Liver (tissue), 9 donors: ENCODE measurements around the gene ZNF579. TPM values are rescaled to one million over a fixed set of nuclear protein-coding genes. Genes with fewer than 3 reads are reported as not detected.
"Not testable (repeated sequence)": the region's sequence is repeated elsewhere in the genome, so short reads cannot be mapped to it uniquely, and the experiment has no call there.

Experiments
- DNase-seq: peaks from one replicate; pipeline ENCODE4 v3.0.0-alpha.2; 2017; ENCODE audit warnings: low spot score
- H3K27ac ChIP-seq, 2 donors: one replicate each; pipeline ENCODE4 v1.7.0; 2013; ENCODE audit warnings: inconsistent platforms in 2 of 2, low read length in 2 of 2, control low read depth in 1 of 2, low read depth in 1 of 2, mild to moderate bottlenecking in 1 of 2
- H3K27me3 ChIP-seq, 4 donors: one replicate each; pipeline versions ENCODE4 v1.6.1 to v1.7.0; 2013; ENCODE audit warnings: low read length in 3 of 4, inconsistent platforms in 1 of 4, mild to moderate bottlenecking in 1 of 4, moderate library complexity in 1 of 4; ENCODE audit not compliant: control insufficient read depth in 4 of 4, insufficient read depth in 4 of 4
- H3K36me3 ChIP-seq, 4 donors: one replicate each; pipeline versions ENCODE4 v1.6.1 to v1.7.0; 2013; ENCODE audit warnings: low read length in 3 of 4, mild to moderate bottlenecking in 3 of 4, low read depth in 1 of 4, moderate library complexity in 1 of 4; ENCODE audit not compliant: control insufficient read depth in 4 of 4, insufficient read depth in 3 of 4
- H3K4me1 ChIP-seq, 4 donors: one replicate each; pipeline versions ENCODE4 v1.6.1 to v1.7.0; 2013; ENCODE audit warnings: low read length in 3 of 4, mild to moderate bottlenecking in 3 of 4, moderate library complexity in 1 of 4; ENCODE audit not compliant: control insufficient read depth in 4 of 4, insufficient read depth in 4 of 4
- H3K4me3 ChIP-seq, 3 donors: one replicate each; pipeline versions ENCODE4 v1.6.1 to v1.7.0; 2013; ENCODE audit warnings: low read length in 3 of 3, control low read depth in 1 of 3, low read depth in 1 of 3, mild to moderate bottlenecking in 1 of 3
- H3K9ac ChIP-seq, 2 donors: one replicate each; pipeline ENCODE4 v1.7.0; 2013; ENCODE audit warnings: low read length in 2 of 2, mild to moderate bottlenecking in 2 of 2, moderate library complexity in 2 of 2, control low read depth in 1 of 2, low read depth in 1 of 2
- H3K9me3 ChIP-seq, 4 donors: one replicate each; pipeline versions ENCODE4 v1.6.1 to v1.7.0; 2013; ENCODE audit warnings: low read length in 3 of 4; ENCODE audit not compliant: control insufficient read depth in 4 of 4
- FOXA2 ChIP-seq: IDR thresholded peaks from 2 replicates; pipeline ENCODE4 v1.6.1; 2016; ENCODE audit warnings: antibody characterized with exemption
- GABPA ChIP-seq, 2 donors: IDR thresholded peaks in 1 of 2; conservative IDR thresholded peaks in 1 of 2; 2 replicates each; pipeline ENCODE4 v1.6.1; 2016; ENCODE audit warnings: antibody characterized with exemption in 2 of 2, mild to moderate bottlenecking in 1 of 2, moderate library complexity in 1 of 2
- HNF4A ChIP-seq, 2 donors: conservative IDR thresholded peaks; 2 replicates each; pipeline ENCODE4 v1.6.1; 2016; ENCODE audit warnings: antibody characterized with exemption in 2 of 2, mild to moderate bottlenecking in 2 of 2
- RXRA ChIP-seq, 2 donors: IDR thresholded peaks; 2 replicates each; pipeline ENCODE4 v1.6.1; 2017 to 2018; ENCODE audit warnings: antibody characterized with exemption in 2 of 2, mild to moderate bottlenecking in 1 of 2
- SP1 ChIP-seq: IDR thresholded peaks from 2 replicates; pipeline ENCODE4 v1.6.1; 2018; ENCODE audit warnings: antibody characterized with exemption, mild to moderate bottlenecking
- TAF1 ChIP-seq: conservative IDR thresholded peaks from 2 replicates; pipeline ENCODE4 v1.6.1; 2016; ENCODE audit warnings: antibody characterized with exemption, mild to moderate bottlenecking
- YY1 ChIP-seq: IDR thresholded peaks from 2 replicates; pipeline ENCODE4 v1.6.1; 2016; ENCODE audit warnings: antibody characterized with exemption, mild to moderate bottlenecking
- WGBS: extraction: QIAGEN DNeasy Blood & Tissue Kit; methylation state at CpG from one replicate; pipeline ENCODE4 v1.1.7; 2013; 5-methylcytosine and 5-hydroxymethylcytosine counted together
- polyA plus RNA-seq, 2 donors: library from polyadenylated mRNA; stranded (reverse) in 1 of 2; unstranded in 1 of 2; fragments of 200-250 nt in 1 of 2; fragments of >200 nt in 1 of 2; fragmentation: Nextera tagmentation in 1 of 2; extraction: Ambion mirVana in 1 of 2; gene quantifications; one replicate each; pipeline versions ENCODE4 v1.2.1 to v1.2.3, GENCODE V29; 2013 to 2015
- total RNA-seq, 2 donors: library from RNA; depleted of rRNA; stranded (reverse); fragments of >200 nt; gene quantifications; one replicate each; pipeline ENCODE4 v1.2.3, GENCODE V29; 2014
- TF ChIP-seq, protein P1 (sequence below): IDR thresholded peaks from 2 replicates; pipeline ENCODE4 v1.6.1; 2016; ENCODE audit warnings: antibody characterized with exemption, mild to moderate bottlenecking
- TF ChIP-seq, protein P2 (sequence below): IDR thresholded peaks from 2 replicates; pipeline ENCODE4 v1.6.1; 2016; ENCODE audit warnings: antibody characterized with exemption
- donor health status: healthy.
- donor health status: healthy.
- donor health status: healthy.
- donor health status: healthy.
- donor health status: healthy.

ZNF579 gene
- total and polyA plus RNA-seq, 4 donors = 0.92 to 3.3 (median 1.2) TPM

DNA sequence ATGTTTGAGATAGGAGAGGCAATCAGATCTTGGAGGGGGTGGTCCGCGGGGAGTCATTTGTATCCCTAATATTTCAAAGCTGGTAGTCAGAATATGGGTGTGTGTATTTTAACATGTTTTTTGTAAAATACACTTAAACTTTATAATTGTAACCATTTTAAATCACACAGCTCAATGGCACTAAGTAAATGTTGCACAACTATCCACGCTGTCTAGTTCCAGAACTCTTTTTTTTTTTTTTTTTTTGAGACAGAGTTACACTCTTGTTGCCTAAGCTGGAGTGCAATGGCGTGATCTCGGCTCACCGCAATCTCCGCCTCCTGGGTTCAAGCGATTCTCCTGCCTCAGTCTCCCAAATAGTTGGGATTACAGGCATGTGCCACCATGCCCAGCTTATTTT lies 3.2 kb upstream of the ZNF579 start:
- H3K4me1 ChIP-seq = peaks cover 7 to 47% (median 38%) of the 10 kb centered on the region in 4 donors
- not testable (repeated sequence) for H3K27ac ChIP-seq, H3K36me3 ChIP-seq, H3K4me3 ChIP-seq, H3K9me3 ChIP-seq, DNase-seq, H3K27me3 ChIP-seq, H3K9ac ChIP-seq
- TF ChIP-seq HNF4A (conservative IDR thresholded peaks at IDR 0.05) = peak in 1 of 2 donors; percentile 17
- TF ChIP-seq GABPA (IDR thresholded peaks at IDR 0.05 in 1 of 2, conservative IDR thresholded peaks at IDR 0.05 in 1 of 2) = peak in 1 of 2 donors; percentile 19
- TF ChIP-seq, protein P1, sequence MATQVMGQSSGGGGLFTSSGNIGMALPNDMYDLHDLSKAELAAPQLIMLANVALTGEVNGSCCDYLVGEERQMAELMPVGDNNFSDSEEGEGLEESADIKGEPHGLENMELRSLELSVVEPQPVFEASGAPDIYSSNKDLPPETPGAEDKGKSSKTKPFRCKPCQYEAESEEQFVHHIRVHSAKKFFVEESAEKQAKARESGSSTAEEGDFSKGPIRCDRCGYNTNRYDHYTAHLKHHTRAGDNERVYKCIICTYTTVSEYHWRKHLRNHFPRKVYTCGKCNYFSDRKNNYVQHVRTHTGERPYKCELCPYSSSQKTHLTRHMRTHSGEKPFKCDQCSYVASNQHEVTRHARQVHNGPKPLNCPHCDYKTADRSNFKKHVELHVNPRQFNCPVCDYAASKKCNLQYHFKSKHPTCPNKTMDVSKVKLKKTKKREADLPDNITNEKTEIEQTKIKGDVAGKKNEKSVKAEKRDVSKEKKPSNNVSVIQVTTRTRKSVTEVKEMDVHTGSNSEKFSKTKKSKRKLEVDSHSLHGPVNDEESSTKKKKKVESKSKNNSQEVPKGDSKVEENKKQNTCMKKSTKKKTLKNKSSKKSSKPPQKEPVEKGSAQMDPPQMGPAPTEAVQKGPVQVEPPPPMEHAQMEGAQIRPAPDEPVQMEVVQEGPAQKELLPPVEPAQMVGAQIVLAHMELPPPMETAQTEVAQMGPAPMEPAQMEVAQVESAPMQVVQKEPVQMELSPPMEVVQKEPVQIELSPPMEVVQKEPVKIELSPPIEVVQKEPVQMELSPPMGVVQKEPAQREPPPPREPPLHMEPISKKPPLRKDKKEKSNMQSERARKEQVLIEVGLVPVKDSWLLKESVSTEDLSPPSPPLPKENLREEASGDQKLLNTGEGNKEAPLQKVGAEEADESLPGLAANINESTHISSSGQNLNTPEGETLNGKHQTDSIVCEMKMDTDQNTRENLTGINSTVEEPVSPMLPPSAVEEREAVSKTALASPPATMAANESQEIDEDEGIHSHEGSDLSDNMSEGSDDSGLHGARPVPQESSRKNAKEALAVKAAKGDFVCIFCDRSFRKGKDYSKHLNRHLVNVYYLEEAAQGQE = peak; percentile 28
- TF ChIP-seq YY1 = peak; percentile 73
- TF ChIP-seq FOXA2 = peak; percentile 15
- peak in 1 of 2 donors; percentile 23 for TF ChIP-seq RXRA (IDR thresholded peaks at IDR 0.05)
- WGBS = 43% methylated on average over 8 of the region's 8 CpGs

DNA sequence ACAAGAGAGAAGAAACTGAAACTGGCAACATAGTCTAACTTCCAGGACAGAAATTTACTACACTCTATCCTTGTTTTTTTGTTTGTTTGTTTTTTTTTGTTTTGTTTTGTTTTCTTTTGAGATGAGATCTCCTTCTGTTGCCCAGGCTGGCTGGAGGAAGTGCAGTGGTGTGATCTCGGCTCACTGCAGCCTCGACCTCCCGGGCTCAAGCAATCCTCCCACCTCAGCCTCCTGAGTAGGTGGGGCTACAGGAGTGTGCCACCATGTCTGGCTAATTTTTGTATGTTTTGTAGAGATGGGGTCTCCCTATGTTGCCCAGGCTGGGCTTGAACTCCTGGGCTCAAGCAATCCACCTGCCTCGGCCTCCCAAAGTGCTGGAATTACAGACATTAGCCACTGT lies 1.6 kb upstream of the ZNF579 start:
- peaks cover 7 to 45% (median 36%) of the 10 kb centered on the region in 4 donors for H3K4me1 ChIP-seq
- H3K4me3 ChIP-seq = peak overlapping the region in 2 of 3 donors; percentile 23 to 95

DNA sequence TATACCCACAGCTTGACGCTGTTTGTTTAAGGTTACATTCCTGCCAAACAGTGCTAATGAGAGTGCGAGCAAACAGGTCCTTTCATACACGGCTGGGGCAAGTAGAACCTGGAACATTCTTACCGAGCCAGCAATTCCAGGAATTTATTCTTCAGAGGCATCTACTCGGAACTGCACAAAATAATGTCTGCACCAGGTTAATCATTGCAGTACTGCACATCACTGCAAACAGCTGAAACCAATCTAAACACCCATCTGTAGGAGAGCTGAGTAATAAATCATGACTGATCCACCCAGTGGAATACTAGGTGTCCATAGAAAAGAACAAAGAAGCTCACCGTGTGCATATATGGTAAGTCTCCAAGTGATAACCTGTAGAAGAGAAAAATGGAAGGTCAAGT lies 1.2 kb upstream of the ZNF579 start:
- H3K36me3 ChIP-seq = peaks cover 0 to 7% (median 2%) of the 10 kb centered on the region in 4 donors
- H3K27ac ChIP-seq = peak overlapping the region; percentile 66 to 75
- no peaks in the 10 kb centered on the region for H3K9me3 ChIP-seq
- DNase-seq = no peak
- no peaks in the 10 kb centered on the region for H3K27me3 ChIP-seq
- H3K9ac ChIP-seq = peak overlapping the region in 1 of 2 donors; percentile 59
- 15% methylated on average over 6 of the region's 6 CpGs for WGBS
- H3K4me1 ChIP-seq = peaks cover 7 to 41% (median 32%) of the 10 kb centered on the region in 4 donors
- peak; percentile 41 for TF ChIP-seq SP1
- TF ChIP-seq TAF1 = no peak
- TF ChIP-seq, protein P2, sequence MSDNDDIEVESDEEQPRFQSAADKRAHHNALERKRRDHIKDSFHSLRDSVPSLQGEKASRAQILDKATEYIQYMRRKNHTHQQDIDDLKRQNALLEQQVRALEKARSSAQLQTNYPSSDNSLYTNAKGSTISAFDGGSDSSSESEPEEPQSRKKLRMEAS = no peak
- H3K4me3 ChIP-seq = peak overlapping the region; percentile 23 to 95 (median 82)

More for the DNA sequence above, 1.6 kb upstream of the ZNF579 start:
- not testable (repeated sequence) for DNase-seq, H3K9me3 ChIP-seq, H3K36me3 ChIP-seq, H3K9ac ChIP-seq, H3K27me3 ChIP-seq
- WGBS = 70% methylated on average over 4 of the region's 4 CpGs
- H3K27ac ChIP-seq = peak overlapping the region; percentile 66 to 75
